Liver (tissue), 10 donors: ENCODE data around the gene TTC21A. TPM values are rescaled to one million over a fixed set of nuclear protein-coding genes. Genes with fewer than 3 reads are reported as not detected.

Source experiments
- DNase-seq: peaks from one replicate; pipeline ENCODE4 v3.0.0-alpha.2; 2017; ENCODE audit warnings: low spot score
- H3K27ac ChIP-seq, 2 donors: one replicate each; pipeline ENCODE4 v1.7.0; 2013; ENCODE audit warnings: inconsistent platforms in 2 of 2, low read length in 2 of 2, control low read depth in 1 of 2, low read depth in 1 of 2, mild to moderate bottlenecking in 1 of 2
- H3K27me3 ChIP-seq, 4 donors: one replicate each; pipeline versions ENCODE4 v1.6.1 to v1.7.0; 2013; ENCODE audit warnings: low read length in 3 of 4, inconsistent platforms in 1 of 4, mild to moderate bottlenecking in 1 of 4, moderate library complexity in 1 of 4; ENCODE audit not compliant: control insufficient read depth in 4 of 4, insufficient read depth in 4 of 4
- H3K36me3 ChIP-seq, 4 donors: one replicate each; pipeline versions ENCODE4 v1.6.1 to v1.7.0; 2013; ENCODE audit warnings: low read length in 3 of 4, mild to moderate bottlenecking in 3 of 4, low read depth in 1 of 4, moderate library complexity in 1 of 4; ENCODE audit not compliant: control insufficient read depth in 4 of 4, insufficient read depth in 3 of 4
- H3K4me1 ChIP-seq, 4 donors: one replicate each; pipeline versions ENCODE4 v1.6.1 to v1.7.0; 2013; ENCODE audit warnings: low read length in 3 of 4, mild to moderate bottlenecking in 3 of 4, moderate library complexity in 1 of 4; ENCODE audit not compliant: control insufficient read depth in 4 of 4, insufficient read depth in 4 of 4
- H3K4me3 ChIP-seq, 3 donors: one replicate each; pipeline versions ENCODE4 v1.6.1 to v1.7.0; 2013; ENCODE audit warnings: low read length in 3 of 3, control low read depth in 1 of 3, low read depth in 1 of 3, mild to moderate bottlenecking in 1 of 3
- H3K9ac ChIP-seq, 2 donors: one replicate each; pipeline ENCODE4 v1.7.0; 2013; ENCODE audit warnings: low read length in 2 of 2, mild to moderate bottlenecking in 2 of 2, moderate library complexity in 2 of 2, control low read depth in 1 of 2, low read depth in 1 of 2
- H3K9me3 ChIP-seq, 4 donors: one replicate each; pipeline versions ENCODE4 v1.6.1 to v1.7.0; 2013; ENCODE audit warnings: low read length in 3 of 4; ENCODE audit not compliant: control insufficient read depth in 4 of 4
- FOXA2 ChIP-seq: IDR thresholded peaks from 2 replicates; pipeline ENCODE4 v1.6.1; 2016; ENCODE audit warnings: antibody characterized with exemption
- HNF4A ChIP-seq, 2 donors: conservative IDR thresholded peaks; 2 replicates each; pipeline ENCODE4 v1.6.1; 2016; ENCODE audit warnings: antibody characterized with exemption in 2 of 2, mild to moderate bottlenecking in 2 of 2
- SP1 ChIP-seq: IDR thresholded peaks from 2 replicates; pipeline ENCODE4 v1.6.1; 2018; ENCODE audit warnings: antibody characterized with exemption, mild to moderate bottlenecking
- TAF1 ChIP-seq: conservative IDR thresholded peaks from 2 replicates; pipeline ENCODE4 v1.6.1; 2016; ENCODE audit warnings: antibody characterized with exemption, mild to moderate bottlenecking
- ZBTB33 ChIP-seq: IDR thresholded peaks from 2 replicates; pipeline ENCODE4 v1.6.1; 2016; ENCODE audit warnings: antibody characterized with exemption
- WGBS: extraction: QIAGEN DNeasy Blood & Tissue Kit; methylation state at CpG from one replicate; pipeline ENCODE4 v1.1.7; 2013; 5-methylcytosine and 5-hydroxymethylcytosine counted together
- polyA plus RNA-seq, 2 donors: library from polyadenylated mRNA; stranded (reverse) in 1 of 2; unstranded in 1 of 2; fragments of 200-250 nt in 1 of 2; fragments of >200 nt in 1 of 2; fragmentation: Nextera tagmentation in 1 of 2; extraction: Ambion mirVana in 1 of 2; gene quantifications; one replicate each; pipeline versions ENCODE4 v1.2.1 to v1.2.3, GENCODE V29; 2013 to 2015
- small RNA-seq: library from RNA; depleted of rRNA; stranded (forward); fragments of <200 nt; gene quantifications from one replicate; pipeline ENCODE3, GENCODE V24; 2014
- total RNA-seq, 2 donors: library from RNA; depleted of rRNA; stranded (reverse); fragments of >200 nt; gene quantifications; one replicate each; pipeline ENCODE4 v1.2.3, GENCODE V29; 2014
- donor health status: healthy.
- donor health status: healthy.
- donor health status: healthy.
- donor health status: healthy.
- donor health status: healthy.

Gene TTC21A
- total and polyA plus RNA-seq, 4 donors: 0.28 to 3.3 (median 1.6) TPM

DNA sequence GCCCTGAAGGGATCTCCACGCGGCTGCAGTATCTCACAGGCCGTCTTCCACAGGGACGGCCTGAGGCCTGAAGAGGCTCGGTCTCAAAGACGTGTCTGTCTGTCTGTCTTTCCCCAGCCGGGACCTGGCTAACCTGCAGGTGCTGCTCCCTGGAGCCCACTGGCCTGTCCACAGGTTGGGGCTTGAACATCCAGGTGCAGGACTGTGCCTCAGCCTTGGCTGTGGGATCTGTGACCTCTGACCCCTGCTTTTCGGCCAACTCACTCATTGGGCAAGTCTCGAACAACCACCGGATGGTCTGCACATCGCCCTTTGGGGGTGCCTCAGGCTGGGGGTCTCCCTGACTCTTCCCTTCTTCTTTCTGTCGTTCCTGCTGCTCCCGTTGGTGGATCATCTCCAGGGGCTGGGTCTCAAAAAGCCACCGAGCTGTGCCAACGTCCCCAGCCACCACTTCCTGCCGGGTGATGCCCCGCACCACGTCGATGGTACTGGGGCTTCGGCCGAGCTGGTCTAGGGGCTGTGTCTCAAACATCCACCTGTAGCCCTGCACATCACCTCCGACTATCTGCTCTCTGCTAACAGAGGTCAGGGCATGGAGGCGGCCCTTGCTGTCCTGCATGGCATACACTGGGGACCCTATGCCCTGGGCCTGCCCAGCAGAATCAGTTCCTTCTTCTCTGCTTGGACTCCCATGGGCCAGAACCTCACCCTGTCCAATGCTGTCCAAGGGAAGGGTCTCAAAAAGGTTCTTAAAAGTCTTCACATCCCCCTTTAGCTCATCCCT, 80.1 kb downstream of the TTC21A start:
- Histone ChIP-seq H3K27ac (no peak overlapping the region), H3K4me3 (no peak overlapping the region), H3K4me1 (peaks cover 0 to 4% (median 1%) of the 10 kb centered on the region in 4 donors), H3K36me3 (no peaks in the 10 kb centered on the region), H3K9ac (no peak overlapping the region), H3K27me3 (no peaks in the 10 kb centered on the region), H3K9me3 (no peaks in the 10 kb centered on the region)
- 91% methylated on average over 23 of the region's 23 CpGs for WGBS
- no peak for DNase-seq
- TF ChIP-seq ZBTB33 (no peak), FOXA2 (no peak), SP1 (no peak), HNF4A (conservative IDR thresholded peaks at IDR 0.05) (no peak), TAF1 (no peak)

Small RNA genes lying within 50 kb of the gene (small RNA-seq; reads per million reads assigned to genes)
- not detected for gene RF00017

Other genes starting within 250 kb of the TTC21A start
- gene SCN11A, start 55.7 kb upstream of the TTC21A start, total RNA-seq: under 1 TPM; 0.08 to 0.14 TPM
- gene SCN11A, start 55.7 kb upstream of the TTC21A start, polyA plus RNA-seq: under 1 TPM; 0.06 to 0.18 TPM
- 10 to 100 TPM; 22.8 to 24.9 TPM for gene WDR48, start 55.7 kb upstream of the TTC21A start, total RNA-seq
- 10 to 100 TPM in 1 of 2 donors, 1 to 10 TPM in 1; 8.0 to 10.2 TPM for gene WDR48, start 55.7 kb upstream of the TTC21A start, polyA plus RNA-seq
- 10 to 100 TPM; 11.8 to 39.4 TPM for gene GORASP1, start 53 bp upstream of the TTC21A start, total RNA-seq
- gene GORASP1, start 53 bp upstream of the TTC21A start, polyA plus RNA-seq: 10 to 100 TPM; 13.4 to 25.3 TPM
- 10 to 100 TPM in 1 of 2 donors, 1 to 10 TPM in 1; 4.7 to 19.3 TPM for gene CSRNP1, start 45.9 kb downstream of the TTC21A start, total RNA-seq
- 10 to 100 TPM in 1 of 2 donors, 1 to 10 TPM in 1; 8.7 to 12.8 TPM for gene CSRNP1, start 45.9 kb downstream of the TTC21A start, polyA plus RNA-seq
- gene XIRP1, start 84.9 kb downstream of the TTC21A start, total RNA-seq: not detected
- under 1 TPM in 1 of 2 donors, not detected in 1; 0.01 TPM for gene XIRP1, start 84.9 kb downstream of the TTC21A start, polyA plus RNA-seq
- 1 to 10 TPM in 1 of 2 donors, under 1 TPM in 1; 0.33 to 1.9 TPM for gene CX3CR1, start 172.4 kb downstream of the TTC21A start, total RNA-seq
- under 1 TPM; 0.44 to 0.66 TPM for gene CX3CR1, start 172.4 kb downstream of the TTC21A start, polyA plus RNA-seq
- gene CCR8, start 222.0 kb downstream of the TTC21A start, total RNA-seq: not detected
- gene CCR8, start 222.0 kb downstream of the TTC21A start, polyA plus RNA-seq: not detected